GM23338 (cell line): ENCODE results near the gene ARHGEF28. TPM values are rescaled to one million over a fixed set of nuclear protein-coding genes. Genes with fewer than 3 reads are reported as not detected.

Experiments used
- ATAC-seq: fragments of 200-7000 bp; cut with Tn5 transposase; 3 replicates; pipeline ENCODE4 v1.9.1; 2020
- DNase-seq: peaks from one replicate; pipeline ENCODE4 v3.0.0-alpha.2; 2015; ENCODE audit warnings: low spot score
- H2AFZ ChIP-seq: fragments of 200-600 bp; sonication (generic); 2 replicates; pipeline ENCODE4 v1.8.0; 2016; ENCODE audit warnings: antibody characterized with exemption, mild to moderate bottlenecking, moderate library complexity
- H3F3A ChIP-seq: fragments of 200-600 bp; sonication (generic); replicated peaks from 2 replicates; pipeline ENCODE4 v1.8.0; 2017; ENCODE audit warnings: antibody characterized with exemption, mixed run types, low read depth
- H3K27ac ChIP-seq: fragments of 200-600 bp; sonication (generic); 2 replicates; pipeline ENCODE4 v1.6.1; 2016; ENCODE audit warnings: low read depth
- H3K27me3 ChIP-seq: fragments of 200-600 bp; sonication (generic); 2 replicates; pipeline ENCODE4 v1.8.0; 2016; ENCODE audit warnings: mild to moderate bottlenecking, mixed run types, moderate library complexity; ENCODE audit not compliant: insufficient read depth
- H3K36me3 ChIP-seq: fragments of 200-600 bp; sonication (generic); 2 replicates; pipeline ENCODE4 v1.8.0; 2016; ENCODE audit warnings: mild to moderate bottlenecking; ENCODE audit not compliant: insufficient read depth
- H3K4me1 ChIP-seq: fragments of 200-600 bp; sonication (generic); 2 replicates; pipeline ENCODE4 v1.8.0; 2016; ENCODE audit warnings: mild to moderate bottlenecking, moderate library complexity; ENCODE audit not compliant: insufficient read depth
- H3K4me2 ChIP-seq: fragments of 200-600 bp; sonication (generic); 2 replicates; pipeline ENCODE4 v1.7.1; 2017; ENCODE audit warnings: mixed run types
- H3K4me3 ChIP-seq: fragments of 200-600 bp; sonication (generic); 2 replicates; pipeline ENCODE4 v1.6.1; 2016; ENCODE audit warnings: mixed run types
- H3K79me2 ChIP-seq: fragments of 200-600 bp; sonication (generic); replicated peaks from 2 replicates; pipeline ENCODE4 v1.8.0; 2017; ENCODE audit warnings: mild to moderate bottlenecking; ENCODE audit not compliant: insufficient read depth
- H3K9me2 ChIP-seq: fragments of 200-600 bp; sonication (generic); 2 replicates; pipeline ENCODE4 v1.8.0; 2017; ENCODE audit not compliant: insufficient read depth
- H4K20me1 ChIP-seq: fragments of 200-600 bp; sonication (generic); replicated peaks from 2 replicates; pipeline ENCODE4 v1.8.0; 2017; ENCODE audit warnings: mild to moderate bottlenecking; ENCODE audit not compliant: insufficient read depth
- H3K27ac Mint-ChIP-seq: 2 replicates; pipeline ENCODE4 v1.8.0; 2020; ENCODE audit warnings: inconsistent platforms, mild to moderate bottlenecking, moderate library complexity, mixed read lengths
- H3K27me3 Mint-ChIP-seq: 3 replicates; pipeline ENCODE4 v1.8.0; 2022; ENCODE audit warnings: low read depth, mild to moderate bottlenecking, moderate library complexity, mixed read lengths, inconsistent platforms; ENCODE audit not compliant: insufficient read depth, poor library complexity
- H3K36me3 Mint-ChIP-seq: 3 replicates; pipeline ENCODE4 v1.8.0; 2021; ENCODE audit warnings: low read depth, mild to moderate bottlenecking, inconsistent platforms, moderate library complexity, mixed read lengths
- H3K4me1 Mint-ChIP-seq: 3 replicates; pipeline ENCODE4 v1.8.0; 2020; ENCODE audit warnings: mild to moderate bottlenecking, inconsistent platforms, mixed read lengths
- H3K4me3 Mint-ChIP-seq: 3 replicates; pipeline ENCODE4 v1.8.0; 2021; ENCODE audit warnings: moderate library complexity, mild to moderate bottlenecking, inconsistent platforms, mixed read lengths
- H3K9me3 Mint-ChIP-seq: 3 replicates; pipeline ENCODE4 v1.8.0; 2020; ENCODE audit warnings: moderate library complexity, mild to moderate bottlenecking, inconsistent platforms, mixed read lengths
- CREB1 ChIP-seq: fragments of 250-450 bp; sonication (Bioruptor Pico); IDR thresholded peaks from 2 replicates; pipeline ENCODE4 v1.5.0; 2020; ENCODE audit warnings: low read depth, mild to moderate bottlenecking, moderate library complexity
- STAT1 ChIP-seq: IDR thresholded peaks from one replicate; pipeline ENCODE4 v1.6.1; 2016; ENCODE audit warnings: antibody characterized with exemption; ENCODE audit not compliant: unreplicated experiment
- polyA plus RNA-seq: library from polyadenylated mRNA; unstranded; fragments of >200 nt; fragmentation: Nextera tagmentation; extraction: Ambion mirVana; gene quantifications from 2 replicates; pipeline ENCODE4 v1.2.1, GENCODE V29; 2016
- total RNA-seq: library from RNA; depleted of rRNA; stranded (reverse); fragments of >200 nt; shearing (Covaris generic); gene quantifications from 2 replicates; pipeline ENCODE4 v1.2.3, GENCODE V29; 2014
- TF ChIP-seq, protein P1 (sequence below): fragments of 250-450 bp; sonication (Bioruptor Pico); IDR thresholded peaks from 2 replicates; pipeline ENCODE4 v1.5.0; 2020; ENCODE audit warnings: mild to moderate bottlenecking, moderate library complexity

Gene ARHGEF28
- total and polyA plus RNA-seq, 2 experiments from 2014 or later = 0.39 to 1.0 TPM

DNA sequence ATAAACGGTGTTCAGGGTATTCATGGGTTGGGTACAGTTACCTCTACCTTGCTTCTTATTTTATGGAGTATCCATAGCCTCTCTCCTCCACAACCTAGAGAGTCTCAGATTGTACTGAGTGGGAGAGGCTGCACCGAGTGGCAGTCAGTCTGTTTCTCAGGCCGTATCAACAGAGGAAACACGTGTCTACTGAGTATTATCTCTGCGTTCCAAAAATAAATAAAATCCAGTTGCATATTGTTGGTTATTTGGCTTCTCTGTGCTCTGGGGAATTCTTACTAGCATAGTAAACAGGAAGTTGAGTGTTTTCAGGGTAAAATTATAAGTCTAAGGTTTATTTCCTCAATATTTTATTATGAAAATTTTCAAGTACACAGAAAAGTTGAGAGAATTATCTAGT lies 231.0 kb downstream of the ARHGEF28 start:
- H3K27ac ChIP-seq = no peak overlapping the region
- ATAC-seq (no peak), DNase-seq (no peak)
- H3K9me3 Mint-ChIP-seq = no peaks in the 10 kb centered on the region; the same call in 2 of the 3 replicates
- H3K4me1 ChIP-seq = no peaks in the 10 kb centered on the region
- no peak overlapping the region for H2AFZ ChIP-seq
- no peaks in the 10 kb centered on the region for H3K36me3 Mint-ChIP-seq
- TF ChIP-seq STAT1 (no peak), CREB1 (no peak)
- TF ChIP-seq, protein P1, sequence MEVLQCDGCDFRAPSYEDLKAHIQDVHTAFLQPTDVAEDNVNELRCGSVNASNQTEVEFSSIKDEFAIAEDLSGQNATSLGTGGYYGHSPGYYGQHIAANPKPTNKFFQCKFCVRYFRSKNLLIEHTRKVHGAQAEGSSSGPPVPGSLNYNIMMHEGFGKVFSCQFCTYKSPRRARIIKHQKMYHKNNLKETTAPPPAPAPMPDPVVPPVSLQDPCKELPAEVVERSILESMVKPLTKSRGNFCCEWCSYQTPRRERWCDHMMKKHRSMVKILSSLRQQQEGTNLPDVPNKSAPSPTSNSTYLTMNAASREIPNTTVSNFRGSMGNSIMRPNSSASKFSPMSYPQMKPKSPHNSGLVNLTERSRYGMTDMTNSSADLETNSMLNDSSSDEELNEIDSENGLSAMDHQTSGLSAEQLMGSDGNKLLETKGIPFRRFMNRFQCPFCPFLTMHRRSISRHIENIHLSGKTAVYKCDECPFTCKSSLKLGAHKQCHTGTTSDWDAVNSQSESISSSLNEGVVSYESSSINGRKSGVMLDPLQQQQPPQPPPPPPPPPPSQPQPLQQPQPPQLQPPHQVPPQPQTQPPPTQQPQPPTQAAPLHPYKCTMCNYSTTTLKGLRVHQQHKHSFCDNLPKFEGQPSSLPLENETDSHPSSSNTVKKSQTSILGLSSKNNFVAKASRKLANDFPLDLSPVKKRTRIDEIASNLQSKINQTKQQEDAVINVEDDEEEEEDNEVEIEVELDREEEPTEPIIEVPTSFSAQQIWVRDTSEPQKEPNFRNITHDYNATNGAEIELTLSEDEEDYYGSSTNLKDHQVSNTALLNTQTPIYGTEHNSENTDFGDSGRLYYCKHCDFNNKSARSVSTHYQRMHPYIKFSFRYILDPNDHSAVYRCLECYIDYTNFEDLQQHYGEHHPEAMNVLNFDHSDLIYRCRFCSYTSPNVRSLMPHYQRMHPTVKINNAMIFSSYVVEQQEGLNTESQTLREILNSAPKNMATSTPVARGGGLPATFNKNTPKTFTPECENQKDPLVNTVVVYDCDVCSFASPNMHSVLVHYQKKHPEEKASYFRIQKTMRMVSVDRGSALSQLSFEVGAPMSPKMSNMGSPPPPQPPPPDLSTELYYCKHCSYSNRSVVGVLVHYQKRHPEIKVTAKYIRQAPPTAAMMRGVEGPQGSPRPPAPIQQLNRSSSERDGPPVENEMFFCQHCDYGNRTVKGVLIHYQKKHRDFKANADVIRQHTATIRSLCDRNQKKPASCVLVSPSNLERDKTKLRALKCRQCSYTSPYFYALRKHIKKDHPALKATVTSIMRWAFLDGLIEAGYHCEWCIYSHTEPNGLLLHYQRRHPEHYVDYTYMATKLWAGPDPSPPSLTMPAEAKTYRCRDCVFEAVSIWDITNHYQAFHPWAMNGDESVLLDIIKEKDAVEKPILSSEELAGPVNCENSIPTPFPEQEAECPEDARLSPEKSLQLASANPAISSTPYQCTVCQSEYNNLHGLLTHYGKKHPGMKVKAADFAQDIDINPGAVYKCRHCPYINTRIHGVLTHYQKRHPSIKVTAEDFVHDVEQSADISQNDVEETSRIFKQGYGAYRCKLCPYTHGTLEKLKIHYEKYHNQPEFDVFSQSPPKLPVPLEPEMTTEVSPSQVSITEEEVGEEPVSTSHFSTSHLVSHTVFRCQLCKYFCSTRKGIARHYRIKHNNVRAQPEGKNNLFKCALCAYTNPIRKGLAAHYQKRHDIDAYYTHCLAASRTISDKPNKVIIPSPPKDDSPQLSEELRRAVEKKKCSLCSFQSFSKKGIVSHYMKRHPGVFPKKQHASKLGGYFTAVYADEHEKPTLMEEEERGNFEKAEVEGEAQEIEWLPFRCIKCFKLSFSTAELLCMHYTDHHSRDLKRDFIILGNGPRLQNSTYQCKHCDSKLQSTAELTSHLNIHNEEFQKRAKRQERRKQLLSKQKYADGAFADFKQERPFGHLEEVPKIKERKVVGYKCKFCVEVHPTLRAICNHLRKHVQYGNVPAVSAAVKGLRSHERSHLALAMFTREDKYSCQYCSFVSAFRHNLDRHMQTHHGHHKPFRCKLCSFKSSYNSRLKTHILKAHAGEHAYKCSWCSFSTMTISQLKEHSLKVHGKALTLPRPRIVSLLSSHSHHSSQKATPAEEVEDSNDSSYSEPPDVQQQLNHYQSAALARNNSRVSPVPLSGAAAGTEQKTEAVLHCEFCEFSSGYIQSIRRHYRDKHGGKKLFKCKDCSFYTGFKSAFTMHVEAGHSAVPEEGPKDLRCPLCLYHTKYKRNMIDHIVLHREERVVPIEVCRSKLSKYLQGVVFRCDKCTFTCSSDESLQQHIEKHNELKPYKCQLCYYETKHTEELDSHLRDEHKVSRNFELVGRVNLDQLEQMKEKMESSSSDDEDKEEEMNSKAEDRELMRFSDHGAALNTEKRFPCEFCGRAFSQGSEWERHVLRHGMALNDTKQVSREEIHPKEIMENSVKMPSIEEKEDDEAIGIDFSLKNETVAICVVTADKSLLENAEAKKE (CRISPR knock-in tag) = no peak
- no peaks in the 10 kb centered on the region for H4K20me1 ChIP-seq
- H3K4me2 ChIP-seq = no peak overlapping the region
- H3K4me1 Mint-ChIP-seq = peaks cover 7% of the 10 kb centered on the region
- H3K79me2 ChIP-seq = no peaks in the 10 kb centered on the region
- no peaks in the 10 kb centered on the region for H3K27me3 ChIP-seq
- H3F3A ChIP-seq = no peaks in the 10 kb centered on the region
- no peak overlapping the region for H3K4me3 Mint-ChIP-seq
- H3K27ac Mint-ChIP-seq = no peak overlapping the region
- H3K36me3 ChIP-seq = no peaks in the 10 kb centered on the region
- H3K27me3 Mint-ChIP-seq = peaks cover 2% of the 10 kb centered on the region
- H3K9me2 ChIP-seq = no peaks in the 10 kb centered on the region
- H3K4me3 ChIP-seq = no peak overlapping the region

DNA sequence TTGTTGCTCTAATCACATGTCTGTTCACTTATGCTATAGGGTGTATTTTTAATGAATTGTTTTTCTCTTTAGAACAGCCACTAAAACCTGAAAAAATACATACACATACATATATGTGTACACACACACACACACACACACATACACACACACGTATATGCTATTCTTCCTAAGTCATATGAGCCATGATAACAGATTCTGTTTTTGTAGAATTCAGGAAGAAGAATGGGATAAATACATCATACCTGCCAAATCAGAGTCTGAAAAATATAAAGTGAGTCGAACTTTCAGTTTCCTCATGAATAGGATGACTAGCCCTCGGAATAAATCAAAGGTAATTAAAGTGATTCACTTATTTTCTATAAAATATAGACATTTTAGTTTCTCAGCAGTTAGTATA lies 231.4 kb downstream of the ARHGEF28 start:
- no peaks in the 10 kb centered on the region for H3K9me2 ChIP-seq
- H2AFZ ChIP-seq = no peak overlapping the region
- H3K27me3 ChIP-seq = no peaks in the 10 kb centered on the region
- Mint-ChIP-seq H3K4me1 (peaks cover 4% of the 10 kb centered on the region; the same call in 2 of the 3 replicates), H3K36me3 (no peaks in the 10 kb centered on the region), H3K27me3 (peaks cover 2% of the 10 kb centered on the region), H3K27ac (no peak overlapping the region), H3K9me3 (no peaks in the 10 kb centered on the region; the same call in 2 of the 3 replicates), H3K4me3 (no peak overlapping the region)
- ATAC-seq (no peak), DNase-seq (no peak)
- H3K4me2 ChIP-seq = no peak overlapping the region
- no peaks in the 10 kb centered on the region for H3K79me2 ChIP-seq
- TF ChIP-seq, protein P1 (CRISPR knock-in tag) = no peak
- no peaks in the 10 kb centered on the region for H3K4me1 ChIP-seq
- H3F3A ChIP-seq = no peaks in the 10 kb centered on the region
- H4K20me1 ChIP-seq = no peaks in the 10 kb centered on the region
- H3K4me3 ChIP-seq = no peak overlapping the region
- H3K27ac ChIP-seq = no peak overlapping the region
- no peaks in the 10 kb centered on the region for H3K36me3 ChIP-seq
